NCI-H1694 treated with DMSO at 0.1 percent for 48 hours (cell line): ENCODE measurements around the gene TPT1.
"Not testable (repeated sequence)": the region's sequence is repeated elsewhere in the genome, so short reads cannot be mapped to it uniquely, and the experiment has no call there.

Experiments used
- DNase-seq: peaks from one replicate; lab custom pipeline; 2025; lab: John Stamatoyannopoulos, UW

Gene TPT1

GRCh38 chr13:45302507-45302906, 38.5 kb downstream of the TPT1 start:
- DNase-seq, result no peak

DNA sequence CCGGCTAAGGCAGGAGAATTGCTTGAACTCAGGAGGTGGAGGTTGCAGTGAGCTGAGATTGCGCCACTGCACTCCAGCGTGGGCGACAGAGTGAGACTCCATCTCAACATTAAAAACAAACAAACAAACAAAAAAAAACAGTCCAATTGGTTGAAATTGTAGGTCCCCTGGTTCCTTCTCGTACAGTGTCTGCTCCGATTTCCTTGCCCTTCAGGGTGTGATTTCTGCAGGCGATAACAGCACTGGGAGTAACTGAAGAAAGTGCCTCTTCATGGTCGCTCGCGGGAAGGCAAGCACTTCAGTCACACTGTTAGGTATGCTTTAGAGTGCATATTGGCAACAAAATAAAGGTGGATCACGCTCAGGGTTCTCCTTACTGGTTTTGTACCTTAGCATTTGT, 39.7 kb downstream of the TPT1 start:
- no peak for DNase-seq

DNA sequence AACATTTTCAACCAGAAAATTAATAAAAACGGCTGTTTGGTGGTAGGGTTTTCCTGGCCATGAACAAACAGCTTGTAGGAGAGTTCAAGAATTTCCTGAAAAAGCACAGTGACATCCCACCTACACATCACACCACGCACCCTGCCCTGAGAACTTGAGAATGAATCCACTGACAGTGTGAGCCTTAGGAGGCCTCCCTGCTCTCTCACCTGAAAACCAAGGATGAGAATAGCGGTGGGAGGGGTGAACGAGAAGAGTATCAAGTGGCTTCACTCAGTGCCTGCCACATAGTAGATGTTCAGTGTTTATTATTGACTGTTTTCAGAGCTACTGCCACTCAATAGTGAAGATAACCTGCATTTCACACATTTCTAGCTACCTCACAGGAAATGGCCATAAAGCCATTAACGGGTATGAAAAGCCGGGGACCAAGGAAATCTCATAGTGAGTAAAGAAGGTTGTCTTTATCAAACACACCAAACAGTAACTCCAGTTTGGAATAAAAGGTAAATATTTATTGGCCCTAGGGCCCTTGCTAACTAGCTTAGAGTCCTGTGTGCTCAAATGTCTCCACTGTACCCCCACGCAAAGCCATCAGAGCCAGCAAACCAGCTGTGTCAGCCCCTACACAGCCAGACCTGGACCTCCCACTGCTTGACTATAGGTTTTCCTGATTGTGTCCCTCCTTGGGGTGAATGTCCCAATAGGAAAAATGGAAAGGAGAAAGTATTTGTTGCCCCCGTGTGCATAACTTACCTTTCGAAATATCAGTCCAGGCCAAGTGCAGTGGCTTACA, 40.6 kb downstream of the TPT1 start:
- no peak for DNase-seq

DNA sequence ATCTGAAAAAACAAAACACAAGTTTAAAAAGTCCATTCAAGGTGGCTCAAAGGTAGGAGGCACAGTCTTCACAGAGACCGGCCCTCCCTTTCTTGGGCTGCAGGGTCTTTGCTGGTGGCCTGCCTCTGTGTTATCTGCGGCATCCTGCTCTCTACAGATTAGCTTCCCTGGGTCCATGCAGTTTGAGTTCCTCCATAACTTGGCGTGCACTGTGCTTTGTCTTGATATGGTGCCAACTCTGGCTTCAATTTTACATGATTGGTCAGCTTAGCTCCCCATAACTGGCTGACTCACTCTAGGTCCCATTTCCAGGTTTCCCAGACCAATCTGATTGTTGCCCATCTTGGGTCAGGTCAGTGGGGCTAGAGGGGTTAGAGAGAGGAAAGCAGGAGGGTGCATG, 41.8 kb downstream of the TPT1 start:
- DNase-seq, result no peak

- DNase-seq, result not testable (repeated sequence)
These were observed 42.4 kb downstream of the TPT1 start for GRCh38 chr13:45298550-45298949.

- no peak for DNase-seq
These were observed 42.8 kb downstream of the TPT1 start for GRCh38 chr13:45298206-45298505.

DNA sequence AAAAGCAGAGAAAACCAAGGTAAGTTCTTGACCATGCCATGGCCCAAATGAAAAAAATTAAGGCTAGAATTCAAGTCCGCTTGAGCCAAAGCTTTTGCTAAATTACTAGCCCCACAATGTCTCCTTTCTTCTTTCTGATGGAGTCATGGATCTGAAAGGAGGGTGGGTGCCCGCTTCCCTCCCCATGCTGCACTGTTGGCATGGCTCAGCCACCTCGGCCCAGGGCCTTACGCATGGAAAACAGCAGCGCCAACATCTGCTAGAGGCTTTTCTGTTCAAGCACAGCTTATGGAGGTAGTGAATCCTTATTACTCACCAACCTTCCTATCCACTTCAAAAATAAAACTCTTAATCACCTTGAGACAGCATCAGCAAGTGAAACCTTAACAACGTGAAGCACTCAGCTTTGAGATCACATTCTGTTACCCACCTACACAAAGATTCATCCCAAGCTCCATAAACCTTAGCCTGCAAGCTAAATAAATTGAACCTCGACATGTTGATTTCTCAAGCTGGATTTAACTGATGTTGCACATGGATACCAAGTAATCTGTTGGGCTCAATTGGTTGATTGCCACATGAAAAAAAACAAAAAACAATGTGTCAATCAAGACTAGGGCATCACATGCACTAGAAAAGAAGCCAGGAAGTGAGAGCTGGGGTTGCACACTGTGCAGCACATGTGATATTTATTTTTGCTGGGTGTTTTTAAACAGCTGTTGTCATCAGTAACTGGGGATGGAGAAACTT, 43.4 kb downstream of the TPT1 start:
- DNase-seq, result no peak

DNA sequence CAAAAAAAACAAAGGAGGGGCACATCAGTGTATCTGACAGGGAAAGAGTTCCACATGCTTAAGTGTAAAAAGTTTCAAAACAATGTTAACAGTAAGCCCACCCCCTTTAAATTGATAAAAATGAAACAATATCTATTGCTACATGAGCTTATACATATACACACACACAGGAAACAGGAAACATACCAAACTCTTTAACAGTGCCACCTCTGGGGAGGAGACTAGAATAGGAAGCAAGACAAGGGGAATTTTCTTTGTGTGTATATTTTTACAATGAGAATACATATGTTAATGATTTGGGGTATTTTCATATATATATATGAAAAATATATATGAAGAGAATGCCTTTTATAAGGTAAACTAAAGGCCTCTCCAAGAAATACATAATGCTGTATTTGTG, 44.7 kb downstream of the TPT1 start:
- DNase-seq, result no peak

GRCh38 chr13:45295536-45295935, 45.4 kb downstream of the TPT1 start:
- no peak for DNase-seq

- no peak for DNase-seq
These were observed 48.8 kb downstream of the TPT1 start for GRCh38 chr13:45292176-45292575.

DNA sequence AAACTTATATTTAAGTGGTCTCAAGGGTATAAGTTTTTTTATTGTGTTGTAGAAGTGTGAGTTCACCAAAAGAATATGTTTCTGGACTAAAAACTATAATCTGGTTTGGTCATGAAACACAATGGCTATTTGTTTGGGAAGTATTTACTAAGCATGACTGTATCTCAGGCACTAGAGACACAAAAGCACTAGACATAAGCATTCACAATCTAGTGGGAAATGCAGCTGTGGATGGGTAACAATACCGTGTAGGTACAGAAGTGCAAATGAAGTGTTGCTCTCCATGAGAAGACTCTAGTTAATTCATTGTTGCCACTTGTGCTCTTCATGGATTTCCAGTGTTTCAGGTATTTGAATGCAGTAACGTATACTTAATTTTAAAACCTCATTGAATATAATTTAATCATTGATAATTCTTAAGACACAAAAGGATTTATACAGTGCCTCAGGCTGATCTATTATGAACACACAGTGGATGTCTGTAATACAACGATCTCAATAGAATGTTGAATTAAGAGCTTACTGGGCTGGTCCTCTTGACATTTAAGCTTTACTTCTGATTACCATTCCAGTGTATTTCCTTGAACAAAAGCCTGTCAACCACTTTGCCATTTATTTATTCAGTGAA, 50.9 kb downstream of the TPT1 start:
- no peak for DNase-seq
